Calu3 (cell line): ENCODE data around the gene NRN1L. TPM values are rescaled to one million over a fixed set of nuclear protein-coding genes. Genes with fewer than 3 reads are reported as not detected.

Experiments
- BruUV-seq: library from RNA; stranded (reverse); fragments of 400-500 nt; replicated peaks from 2 replicates; lab custom pipeline; 2021; lab: Mats Ljungman, UMichigan
- CTCF ChIA-PET: fragments of 300-600 bp; sonication (Branson Sonifier 250); formaldehyde crosslinking; loops from one replicate; lab custom pipeline; 2022; ENCODE audit warnings: antibody characterized with exemption; lab: Charles Lee
- DNase-seq: peaks from one replicate; pipeline ENCODE4 v3.0.0; 2022
- H3K27ac Mint-ChIP-seq: one replicate; pipeline ENCODE4 v1.8.0; 2022; ENCODE audit warnings: mixed read lengths; ENCODE audit not compliant: unreplicated experiment
- H3K27me3 Mint-ChIP-seq: one replicate; pipeline ENCODE4 v1.8.0; 2022; ENCODE audit warnings: mixed read lengths; ENCODE audit not compliant: unreplicated experiment
- H3K36me3 Mint-ChIP-seq: one replicate; pipeline ENCODE4 v1.8.0; 2022; ENCODE audit warnings: mild to moderate bottlenecking, moderate library complexity, mixed read lengths; ENCODE audit not compliant: insufficient read depth, unreplicated experiment
- H3K4me1 Mint-ChIP-seq: one replicate; pipeline ENCODE4 v1.8.0; 2022; ENCODE audit warnings: mild to moderate bottlenecking, low read depth, mixed read lengths; ENCODE audit not compliant: unreplicated experiment
- H3K4me3 Mint-ChIP-seq: one replicate; pipeline ENCODE4 v1.8.0; 2022; ENCODE audit warnings: mild to moderate bottlenecking, low read depth, moderate library complexity, mixed read lengths; ENCODE audit not compliant: unreplicated experiment
- H3K9me3 Mint-ChIP-seq: one replicate; pipeline ENCODE4 v1.8.0; 2022; ENCODE audit warnings: low read depth, mixed read lengths; ENCODE audit not compliant: unreplicated experiment
- CTCF ChIP-seq: fragments of 200-600 bp; IDR thresholded peaks from one replicate; pipeline ENCODE4 v1.8.0; 2022; ENCODE audit warnings: antibody characterized with exemption; ENCODE audit not compliant: unreplicated experiment
- intact Hi-C: fragments of 100-400 bp; cut with micrococcal nuclease; formaldehyde crosslinking; loops from one replicate; pipeline ENCODE4 v1.10.0; 2022; ENCODE audit not compliant: unreplicated experiment
- total RNA-seq: library from RNA; stranded (reverse); gene quantifications from 2 replicates; pipeline ENCODE4 v1.2.3, GENCODE V29; 2022

Gene NRN1L
- total RNA-seq, 1 experiment from 2014 or later, result not detected

DNA sequence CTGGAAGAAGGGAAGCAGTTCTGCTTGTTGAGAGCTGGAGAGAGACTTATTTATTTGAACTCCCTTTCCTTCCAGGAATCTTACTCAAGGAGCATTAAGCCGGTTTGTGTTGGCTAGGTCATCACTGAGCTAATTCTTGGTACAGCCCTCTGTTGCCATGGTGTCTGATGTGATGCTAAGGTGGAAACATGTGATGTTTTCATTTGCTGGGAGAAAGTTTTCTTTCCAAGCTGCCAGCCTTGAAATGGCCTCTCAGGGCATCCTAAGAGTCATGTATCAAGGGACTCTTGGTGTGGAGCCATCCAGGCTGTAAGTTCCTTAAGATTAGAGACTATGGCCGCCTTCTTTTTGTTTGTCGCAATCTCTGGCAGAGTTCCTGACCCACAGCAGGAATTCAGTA is 12.5 kb downstream of the NRN1L start:
- no TSS peak for BruUV-seq
- intact Hi-C loops, result no loop called here
- CTCF ChIA-PET, result no interaction called here
- peaks cover 32% of the 10 kb centered on the region for H3K36me3 Mint-ChIP-seq
- H3K4me3 Mint-ChIP-seq, result no peak overlapping the region
- TF ChIP-seq CTCF, result no peak
- DNase-seq, result no peak
- H3K27me3 Mint-ChIP-seq, result no peaks in the 10 kb centered on the region
- H3K27ac Mint-ChIP-seq, result no peak overlapping the region
- peaks cover 10% of the 10 kb centered on the region for H3K4me1 Mint-ChIP-seq
- H3K9me3 Mint-ChIP-seq, result no peaks in the 10 kb centered on the region

- peaks cover 7% of the 10 kb centered on the region for H3K4me1 Mint-ChIP-seq
- H3K9me3 Mint-ChIP-seq, result no peaks in the 10 kb centered on the region
- no peak overlapping the region for H3K27ac Mint-ChIP-seq
- intact Hi-C loops, result no loop called here
- no peaks in the 10 kb centered on the region for H3K27me3 Mint-ChIP-seq
- H3K36me3 Mint-ChIP-seq, result peaks cover 13% of the 10 kb centered on the region
- CTCF ChIA-PET, result no interaction called here
- no peak for DNase-seq
- no peak for TF ChIP-seq CTCF
- H3K4me3 Mint-ChIP-seq, result no peak overlapping the region
- BruUV-seq, result no TSS peak
Observed at GRCh38 chr16:67901734-67902133, 17.0 kb downstream of the NRN1L start.

- BruUV-seq, result no TSS peak
- peaks cover 13% of the 10 kb centered on the region for H3K36me3 Mint-ChIP-seq
- no peak for TF ChIP-seq CTCF
- no peak overlapping the region for H3K4me3 Mint-ChIP-seq
- H3K27ac Mint-ChIP-seq, result no peak overlapping the region
- H3K9me3 Mint-ChIP-seq, result no peaks in the 10 kb centered on the region
- intact Hi-C loops, result no loop called here
- H3K27me3 Mint-ChIP-seq, result no peaks in the 10 kb centered on the region
- CTCF ChIA-PET, result no interaction called here
- DNase-seq, result no peak
- H3K4me1 Mint-ChIP-seq, result peaks cover 7% of the 10 kb centered on the region
Observed at GRCh38 chr16:67902831-67903230, 18.1 kb downstream of the NRN1L start.

DNA sequence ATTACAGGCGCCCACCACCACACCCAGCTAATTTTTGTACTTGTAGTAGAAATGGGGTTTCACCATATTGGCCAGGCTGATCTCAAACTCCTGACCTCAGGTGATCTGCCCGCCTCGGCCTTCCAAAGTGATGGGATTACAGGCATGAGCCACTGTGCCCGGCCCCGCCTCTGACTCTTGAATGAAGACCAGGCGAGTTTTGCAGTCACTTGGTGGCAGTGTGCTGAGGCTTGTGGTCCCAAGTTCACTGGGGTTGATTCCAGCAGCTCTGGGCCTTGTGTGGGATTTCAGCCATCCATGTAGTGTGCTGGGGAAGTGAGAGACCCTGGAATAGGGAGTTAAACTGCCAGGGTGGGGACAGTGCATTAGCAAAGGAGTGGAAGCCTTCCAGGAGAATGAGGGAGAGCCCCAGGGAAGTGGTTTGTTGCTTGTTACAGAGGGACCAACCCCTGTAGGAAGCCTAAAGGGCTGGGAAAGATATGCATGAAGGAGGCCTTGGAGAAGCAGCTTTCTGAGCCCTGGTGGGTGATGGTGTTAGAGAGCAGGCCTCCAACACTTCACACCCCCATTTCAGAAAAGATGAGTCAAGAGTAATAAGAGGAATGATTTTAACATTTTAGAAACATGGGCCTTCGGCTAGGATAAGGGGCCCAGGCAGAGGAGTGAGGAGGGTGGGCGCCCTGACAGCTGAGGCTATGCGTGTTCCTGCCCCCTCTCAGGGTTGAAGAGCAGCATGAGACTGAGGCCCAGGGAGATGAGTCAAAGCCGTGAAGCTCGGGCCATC is 22.9 kb downstream of the NRN1L start:
- Mint-ChIP-seq H3K27ac (no peak overlapping the region), H3K9me3 (no peaks in the 10 kb centered on the region), H3K27me3 (no peaks in the 10 kb centered on the region), H3K4me3 (no peak overlapping the region), H3K36me3 (peaks cover 40% of the 10 kb centered on the region), H3K4me1 (peaks cover 7% of the 10 kb centered on the region)
- CTCF ChIA-PET, result interaction anchor here (0.7 kb wide), 1 partner anchor 479 kb away, joined by 4 read pairs; no protein-coding TSS in a partner anchor
- no peak for TF ChIP-seq CTCF
- BruUV-seq, result no TSS peak
- intact Hi-C loops, result no loop called here
- no peak for DNase-seq
